Measurements from ENCODE around the gene TTYH1. TPM values are rescaled to one million over a fixed set of nuclear protein-coding genes. Genes with fewer than 3 reads are reported as not detected.

The TTYH1 gene
- total and polyA plus RNA-seq, 9 of the 15 experiments (the other 6 are each of a cell fraction or from before 2014, with no cell fraction given) = 0.08 TPM; not detected in 8

DNA sequence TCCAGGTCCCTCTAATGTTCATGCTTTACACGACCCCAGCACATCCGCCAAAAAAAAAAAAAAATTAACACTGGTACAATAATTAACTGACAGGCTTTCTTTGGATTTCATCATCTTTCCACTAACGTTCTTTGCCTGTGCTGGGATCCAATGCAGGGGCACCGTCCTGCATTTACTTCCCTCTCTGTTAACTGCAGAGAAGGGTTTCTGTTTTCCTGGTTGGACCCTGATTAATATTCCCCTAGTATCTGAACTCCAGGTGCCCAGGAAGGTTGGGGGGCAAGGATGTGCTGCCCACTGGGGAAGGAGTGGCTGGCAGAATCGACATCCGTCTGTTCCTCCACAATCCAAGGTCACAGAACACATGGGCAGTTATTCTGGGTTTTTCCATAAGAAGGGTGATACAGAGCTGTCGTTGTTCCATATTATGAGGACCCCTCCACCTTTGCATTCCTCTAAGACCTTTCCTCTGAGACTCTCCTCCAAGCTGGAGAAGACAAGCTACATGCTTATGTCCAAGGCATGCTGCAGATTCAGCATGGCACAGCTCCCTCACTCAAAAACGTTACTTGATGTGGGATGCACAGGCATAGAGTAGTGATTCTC lies 46.1 kb upstream of the TTYH1 start (continued):
- TF ChIP-seq ELF2 (CRISPR knock-in tag; IDR thresholded peaks at IDR 0.05) (peak; percentile 59; the same call in 1 of the 2 replicates), ZNF79 (CRISPR knock-in tag; IDR thresholded peaks at IDR 0.05; ENCODE audit: low read depth) (no peak), ZNF592 (IDR thresholded peaks at IDR 0.05) (no peak), SRSF9 (IDR thresholded peaks at IDR 0.05; ENCODE audit: borderline replicate concordance, low read depth, low read length) (no peak), ZNF318 (IDR thresholded peaks at IDR 0.05; ENCODE audit: borderline replicate concordance in 1 of 2, low read depth in 1 of 2) (no peak)
- TF ChIP-seq, protein P1, sequence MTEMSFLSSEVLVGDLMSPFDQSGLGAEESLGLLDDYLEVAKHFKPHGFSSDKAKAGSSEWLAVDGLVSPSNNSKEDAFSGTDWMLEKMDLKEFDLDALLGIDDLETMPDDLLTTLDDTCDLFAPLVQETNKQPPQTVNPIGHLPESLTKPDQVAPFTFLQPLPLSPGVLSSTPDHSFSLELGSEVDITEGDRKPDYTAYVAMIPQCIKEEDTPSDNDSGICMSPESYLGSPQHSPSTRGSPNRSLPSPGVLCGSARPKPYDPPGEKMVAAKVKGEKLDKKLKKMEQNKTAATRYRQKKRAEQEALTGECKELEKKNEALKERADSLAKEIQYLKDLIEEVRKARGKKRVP (CRISPR knock-in tag; IDR thresholded peaks at IDR 0.05) = peak; percentile 96

All from K562 (cell line).